Measurements from ENCODE around the gene GTSE1.

GTSE1 gene

DNA sequence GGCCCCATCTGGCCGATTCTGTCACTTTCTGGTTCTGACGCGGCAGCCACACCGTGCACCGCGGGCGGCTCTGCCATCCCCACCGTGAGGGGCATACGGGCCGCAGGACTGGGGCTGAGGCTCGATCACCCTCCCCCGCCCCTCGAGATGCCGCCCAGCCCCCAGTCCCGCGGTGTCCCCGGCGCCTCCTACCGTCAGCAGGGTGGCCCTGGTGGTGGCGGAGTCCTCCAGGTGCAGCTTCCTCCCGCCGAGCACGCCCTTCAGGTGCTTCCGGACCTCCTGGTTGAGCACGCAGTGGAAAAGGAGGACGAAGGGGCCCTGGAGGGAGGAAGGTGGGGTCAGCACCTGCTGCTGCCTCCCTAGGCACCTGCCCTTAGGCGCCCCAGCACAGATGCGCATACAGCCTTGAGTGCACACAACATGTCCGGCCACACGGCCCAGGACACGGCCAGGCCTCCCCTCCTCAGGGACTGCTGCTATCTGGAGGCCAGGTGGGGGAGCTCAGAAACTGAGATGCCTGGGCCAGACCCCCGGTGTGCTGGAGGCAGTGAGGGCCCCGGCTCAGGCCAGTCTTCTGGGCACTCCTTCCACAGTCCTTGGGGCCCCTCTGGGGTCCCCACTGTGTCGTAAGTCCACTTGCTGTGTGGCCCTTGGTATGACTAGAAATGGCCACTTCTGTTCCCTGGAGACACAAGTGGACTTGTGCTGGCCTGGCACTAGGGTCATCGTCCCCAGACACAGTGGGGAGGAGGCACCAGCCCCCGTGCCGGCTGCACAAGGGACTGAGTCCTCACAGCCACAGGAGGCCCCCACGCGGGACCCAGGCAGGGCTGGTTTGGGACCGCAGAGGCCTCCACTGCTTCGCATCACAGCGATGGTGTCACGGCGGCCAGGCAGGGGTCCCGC lies 70.4 kb downstream of the GTSE1 start:
- no peak for TF ChIP-seq ZNF8 (CRISPR knock-in tag; IDR thresholded peaks at IDR 0.05)
- TF ChIP-seq CSDC2 (CRISPR knock-in tag; IDR thresholded peaks at IDR 0.05), result no peak
- TF ChIP-seq ARNTL (CRISPR knock-in tag; IDR thresholded peaks at IDR 0.05; ENCODE audit: borderline replicate concordance, low read depth), result no peak
- TF ChIP-seq OSR1 (CRISPR knock-in tag; IDR thresholded peaks at IDR 0.05), result no peak
- TF ChIP-seq ZFP30 (CRISPR knock-in tag; IDR thresholded peaks at IDR 0.05), result no peak
- TF ChIP-seq TOX (CRISPR knock-in tag; IDR thresholded peaks at IDR 0.05; ENCODE audit: borderline replicate concordance), result no peak
- ATAC-seq, result peak; percentile 10

DNA sequence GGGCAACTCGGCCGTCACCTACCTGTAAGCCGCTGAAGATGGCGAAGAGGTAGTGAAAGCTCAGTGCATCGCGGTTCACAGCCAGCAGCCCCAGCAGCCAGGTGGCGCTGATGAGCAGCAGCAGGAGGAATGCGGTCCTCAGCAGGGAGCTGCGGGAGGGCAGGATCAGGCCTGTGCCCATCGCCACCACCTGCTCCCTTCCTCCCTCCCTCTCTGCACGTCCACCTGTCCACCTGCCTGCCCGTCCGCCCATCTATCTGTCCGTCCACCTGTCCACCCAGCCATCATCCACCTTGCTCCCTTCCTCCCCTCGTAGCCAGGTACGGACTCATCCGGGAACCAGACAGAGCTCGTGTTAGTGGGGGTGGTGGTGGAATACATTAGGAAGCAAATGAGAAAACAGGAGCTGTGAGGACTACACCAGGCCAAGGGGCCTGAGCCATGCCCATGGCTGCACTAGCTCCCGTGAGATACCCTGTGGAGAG lies 71.1 kb downstream of the GTSE1 start:
- ATAC-seq, result peak; percentile 86
- TF ChIP-seq, protein P1, sequence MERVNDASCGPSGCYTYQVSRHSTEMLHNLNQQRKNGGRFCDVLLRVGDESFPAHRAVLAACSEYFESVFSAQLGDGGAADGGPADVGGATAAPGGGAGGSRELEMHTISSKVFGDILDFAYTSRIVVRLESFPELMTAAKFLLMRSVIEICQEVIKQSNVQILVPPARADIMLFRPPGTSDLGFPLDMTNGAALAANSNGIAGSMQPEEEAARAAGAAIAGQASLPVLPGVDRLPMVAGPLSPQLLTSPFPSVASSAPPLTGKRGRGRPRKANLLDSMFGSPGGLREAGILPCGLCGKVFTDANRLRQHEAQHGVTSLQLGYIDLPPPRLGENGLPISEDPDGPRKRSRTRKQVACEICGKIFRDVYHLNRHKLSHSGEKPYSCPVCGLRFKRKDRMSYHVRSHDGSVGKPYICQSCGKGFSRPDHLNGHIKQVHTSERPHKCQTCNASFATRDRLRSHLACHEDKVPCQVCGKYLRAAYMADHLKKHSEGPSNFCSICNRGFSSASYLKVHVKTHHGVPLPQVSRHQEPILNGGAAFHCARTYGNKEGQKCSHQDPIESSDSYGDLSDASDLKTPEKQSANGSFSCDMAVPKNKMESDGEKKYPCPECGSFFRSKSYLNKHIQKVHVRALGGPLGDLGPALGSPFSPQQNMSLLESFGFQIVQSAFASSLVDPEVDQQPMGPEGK (CRISPR knock-in tag; IDR thresholded peaks at IDR 0.05; ENCODE audit: borderline replicate concordance), result no peak
- TF ChIP-seq OSR1 (CRISPR knock-in tag; IDR thresholded peaks at IDR 0.05) (no peak), TCF4 (CRISPR knock-in tag; IDR thresholded peaks at IDR 0.05; ENCODE audit: borderline replicate concordance) (no peak), SNAI2 (CRISPR knock-in tag; IDR thresholded peaks at IDR 0.05) (no peak), GLIS3 (CRISPR knock-in tag; IDR thresholded peaks at IDR 0.05) (no peak), ESRRG (CRISPR knock-in tag; IDR thresholded peaks at IDR 0.05) (no peak), CSDC2 (CRISPR knock-in tag; IDR thresholded peaks at IDR 0.05) (no peak), TOX (CRISPR knock-in tag; IDR thresholded peaks at IDR 0.05; ENCODE audit: borderline replicate concordance) (no peak)
- TF ChIP-seq, protein P2, sequence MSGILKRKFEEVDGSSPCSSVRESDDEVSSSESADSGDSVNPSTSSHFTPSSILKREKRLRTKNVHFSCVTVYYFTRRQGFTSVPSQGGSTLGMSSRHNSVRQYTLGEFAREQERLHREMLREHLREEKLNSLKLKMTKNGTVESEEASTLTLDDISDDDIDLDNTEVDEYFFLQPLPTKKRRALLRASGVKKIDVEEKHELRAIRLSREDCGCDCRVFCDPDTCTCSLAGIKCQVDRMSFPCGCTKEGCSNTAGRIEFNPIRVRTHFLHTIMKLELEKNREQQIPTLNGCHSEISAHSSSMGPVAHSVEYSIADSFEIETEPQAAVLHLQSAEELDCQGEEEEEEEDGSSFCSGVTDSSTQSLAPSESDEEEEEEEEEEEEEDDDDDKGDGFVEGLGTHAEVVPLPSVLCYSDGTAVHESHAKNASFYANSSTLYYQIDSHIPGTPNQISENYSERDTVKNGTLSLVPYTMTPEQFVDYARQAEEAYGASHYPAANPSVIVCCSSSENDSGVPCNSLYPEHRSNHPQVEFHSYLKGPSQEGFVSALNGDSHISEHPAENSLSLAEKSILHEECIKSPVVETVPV (CRISPR knock-in tag; IDR thresholded peaks at IDR 0.05), result no peak
- TF ChIP-seq, protein P3, sequence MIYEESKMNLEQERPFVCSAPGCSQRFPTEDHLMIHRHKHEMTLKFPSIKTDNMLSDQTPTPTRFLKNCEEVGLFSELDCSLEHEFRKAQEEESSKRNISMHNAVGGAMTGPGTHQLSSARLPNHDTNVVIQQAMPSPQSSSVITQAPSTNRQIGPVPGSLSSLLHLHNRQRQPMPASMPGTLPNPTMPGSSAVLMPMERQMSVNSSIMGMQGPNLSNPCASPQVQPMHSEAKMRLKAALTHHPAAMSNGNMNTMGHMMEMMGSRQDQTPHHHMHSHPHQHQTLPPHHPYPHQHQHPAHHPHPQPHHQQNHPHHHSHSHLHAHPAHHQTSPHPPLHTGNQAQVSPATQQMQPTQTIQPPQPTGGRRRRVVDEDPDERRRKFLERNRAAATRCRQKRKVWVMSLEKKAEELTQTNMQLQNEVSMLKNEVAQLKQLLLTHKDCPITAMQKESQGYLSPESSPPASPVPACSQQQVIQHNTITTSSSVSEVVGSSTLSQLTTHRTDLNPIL (CRISPR knock-in tag; IDR thresholded peaks at IDR 0.05; ENCODE audit: low read depth), result no peak
- TF ChIP-seq, protein P4, sequence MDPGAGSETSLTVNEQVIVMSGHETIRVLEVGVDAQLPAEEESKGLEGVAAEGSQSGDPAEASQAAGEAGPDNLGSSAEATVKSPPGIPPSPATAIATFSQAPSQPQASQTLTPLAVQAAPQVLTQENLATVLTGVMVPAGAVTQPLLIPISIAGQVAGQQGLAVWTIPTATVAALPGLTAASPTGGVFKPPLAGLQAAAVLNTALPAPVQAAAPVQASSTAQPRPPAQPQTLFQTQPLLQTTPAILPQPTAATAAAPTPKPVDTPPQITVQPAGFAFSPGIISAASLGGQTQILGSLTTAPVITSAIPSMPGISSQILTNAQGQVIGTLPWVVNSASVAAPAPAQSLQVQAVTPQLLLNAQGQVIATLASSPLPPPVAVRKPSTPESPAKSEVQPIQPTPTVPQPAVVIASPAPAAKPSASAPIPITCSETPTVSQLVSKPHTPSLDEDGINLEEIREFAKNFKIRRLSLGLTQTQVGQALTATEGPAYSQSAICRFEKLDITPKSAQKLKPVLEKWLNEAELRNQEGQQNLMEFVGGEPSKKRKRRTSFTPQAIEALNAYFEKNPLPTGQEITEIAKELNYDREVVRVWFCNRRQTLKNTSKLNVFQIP (CRISPR knock-in tag; IDR thresholded peaks at IDR 0.05; ENCODE audit: borderline replicate concordance, low read depth), result no peak

DNA sequence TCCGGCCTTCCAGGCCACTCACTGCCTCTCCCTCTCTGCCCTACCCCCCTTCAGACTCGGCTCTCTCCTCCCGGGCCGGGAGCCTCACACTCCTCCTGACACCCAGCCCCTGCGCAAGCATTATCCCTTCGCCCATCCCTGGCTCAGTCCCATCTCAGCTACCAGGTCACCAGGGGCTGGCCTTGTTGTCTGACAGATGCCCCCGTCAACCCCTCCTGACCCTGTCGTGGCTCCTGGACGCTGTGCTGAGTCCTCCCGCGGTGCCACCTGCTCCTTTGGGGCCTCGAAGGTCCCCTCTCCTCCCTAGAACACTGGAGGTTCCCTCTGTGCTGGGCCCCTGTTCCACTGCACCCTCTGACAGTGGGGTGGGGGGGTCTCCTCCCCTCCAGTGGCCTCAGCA lies 71.8 kb downstream of the GTSE1 start:
- TF ChIP-seq RARB (CRISPR knock-in tag; IDR thresholded peaks at IDR 0.05) (no peak), ISL1 (CRISPR knock-in tag; IDR thresholded peaks at IDR 0.05) (no peak), BACH2 (CRISPR knock-in tag; IDR thresholded peaks at IDR 0.05; ENCODE audit: borderline replicate concordance) (no peak), ZFP3 (CRISPR knock-in tag; IDR thresholded peaks at IDR 0.05) (no peak), ARNTL (CRISPR knock-in tag; IDR thresholded peaks at IDR 0.05; ENCODE audit: borderline replicate concordance, low read depth) (no peak), SNAI2 (CRISPR knock-in tag; IDR thresholded peaks at IDR 0.05) (no peak), OSR1 (CRISPR knock-in tag; IDR thresholded peaks at IDR 0.05) (no peak), ZFP30 (CRISPR knock-in tag; IDR thresholded peaks at IDR 0.05) (no peak)
- TF ChIP-seq, protein P3 (CRISPR knock-in tag; IDR thresholded peaks at IDR 0.05; ENCODE audit: low read depth), result no peak
- TF ChIP-seq, protein P2 (CRISPR knock-in tag; IDR thresholded peaks at IDR 0.05), result no peak
- TF ChIP-seq, protein P5, sequence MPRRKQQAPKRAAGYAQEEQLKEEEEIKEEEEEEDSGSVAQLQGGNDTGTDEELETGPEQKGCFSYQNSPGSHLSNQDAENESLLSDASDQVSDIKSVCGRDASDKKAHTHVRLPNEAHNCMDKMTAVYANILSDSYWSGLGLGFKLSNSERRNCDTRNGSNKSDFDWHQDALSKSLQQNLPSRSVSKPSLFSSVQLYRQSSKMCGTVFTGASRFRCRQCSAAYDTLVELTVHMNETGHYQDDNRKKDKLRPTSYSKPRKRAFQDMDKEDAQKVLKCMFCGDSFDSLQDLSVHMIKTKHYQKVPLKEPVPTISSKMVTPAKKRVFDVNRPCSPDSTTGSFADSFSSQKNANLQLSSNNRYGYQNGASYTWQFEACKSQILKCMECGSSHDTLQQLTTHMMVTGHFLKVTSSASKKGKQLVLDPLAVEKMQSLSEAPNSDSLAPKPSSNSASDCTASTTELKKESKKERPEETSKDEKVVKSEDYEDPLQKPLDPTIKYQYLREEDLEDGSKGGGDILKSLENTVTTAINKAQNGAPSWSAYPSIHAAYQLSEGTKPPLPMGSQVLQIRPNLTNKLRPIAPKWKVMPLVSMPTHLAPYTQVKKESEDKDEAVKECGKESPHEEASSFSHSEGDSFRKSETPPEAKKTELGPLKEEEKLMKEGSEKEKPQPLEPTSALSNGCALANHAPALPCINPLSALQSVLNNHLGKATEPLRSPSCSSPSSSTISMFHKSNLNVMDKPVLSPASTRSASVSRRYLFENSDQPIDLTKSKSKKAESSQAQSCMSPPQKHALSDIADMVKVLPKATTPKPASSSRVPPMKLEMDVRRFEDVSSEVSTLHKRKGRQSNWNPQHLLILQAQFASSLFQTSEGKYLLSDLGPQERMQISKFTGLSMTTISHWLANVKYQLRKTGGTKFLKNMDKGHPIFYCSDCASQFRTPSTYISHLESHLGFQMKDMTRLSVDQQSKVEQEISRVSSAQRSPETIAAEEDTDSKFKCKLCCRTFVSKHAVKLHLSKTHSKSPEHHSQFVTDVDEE (CRISPR knock-in tag; IDR thresholded peaks at IDR 0.05), result no peak
- ATAC-seq, result no peak

All from SK-N-SH treated with all-trans-retinoic acid at 6 μM for 48 hours (cell line).